ENCODE data around the gene KRT6C.
A peak's percentile ranks its signal among the peaks of the same experiment; 100 is the strongest.
"Not testable (repeated sequence)": the region's sequence is repeated elsewhere in the genome, so short reads cannot be mapped to it uniquely, and the experiment has no call there.

KRT6C gene

GRCh38 chr12:52499806-52500560, 26.4 kb upstream of the KRT6C start:
- Histone ChIP-seq H3K27me3 (ENCODE audit: insufficient read depth, low read length) (no peaks in the 10 kb centered on the region), H3K4me1 (ENCODE audit: control insufficient read depth, insufficient read depth, low read length, unreplicated experiment) (peaks cover 69% of the 10 kb centered on the region), H3K36me3 (ENCODE audit: insufficient read depth, low read length) (peaks cover 4% of the 10 kb centered on the region; the same call in 1 of the 2 replicates), H2AFZ (ENCODE audit: low read length, unreplicated experiment) (peak overlapping the region; percentile 8), H3K27ac (ENCODE audit: low read depth, low read length) (peak overlapping the region; percentile 97), H3K79me2 (ENCODE audit: control insufficient read depth, insufficient read depth, low read length, unreplicated experiment) (no peaks in the 10 kb centered on the region), H3K4me3 (ENCODE audit: low read depth, low read length) (peak overlapping the region; percentile 41)

- H3K36me3 ChIP-seq (ENCODE audit: insufficient read depth, low read length): peaks cover 4% of the 10 kb centered on the region; the same call in 1 of the 2 replicates
- peak overlapping the region; percentile 97 for H3K27ac ChIP-seq (ENCODE audit: low read depth, low read length)
- peaks cover 80% of the 10 kb centered on the region for H3K4me1 ChIP-seq (ENCODE audit: control insufficient read depth, insufficient read depth, low read length, unreplicated experiment)
- no peak overlapping the region for H3K4me3 ChIP-seq (ENCODE audit: low read depth, low read length)
- no peaks in the 10 kb centered on the region for H3K79me2 ChIP-seq (ENCODE audit: control insufficient read depth, insufficient read depth, low read length, unreplicated experiment)
- no peak overlapping the region for H2AFZ ChIP-seq (ENCODE audit: low read length, unreplicated experiment)
- H3K27me3 ChIP-seq (ENCODE audit: insufficient read depth, low read length): no peaks in the 10 kb centered on the region
These were observed 25.3 kb upstream of the KRT6C start for GRCh38 chr12:52498946-52499345.

DNA sequence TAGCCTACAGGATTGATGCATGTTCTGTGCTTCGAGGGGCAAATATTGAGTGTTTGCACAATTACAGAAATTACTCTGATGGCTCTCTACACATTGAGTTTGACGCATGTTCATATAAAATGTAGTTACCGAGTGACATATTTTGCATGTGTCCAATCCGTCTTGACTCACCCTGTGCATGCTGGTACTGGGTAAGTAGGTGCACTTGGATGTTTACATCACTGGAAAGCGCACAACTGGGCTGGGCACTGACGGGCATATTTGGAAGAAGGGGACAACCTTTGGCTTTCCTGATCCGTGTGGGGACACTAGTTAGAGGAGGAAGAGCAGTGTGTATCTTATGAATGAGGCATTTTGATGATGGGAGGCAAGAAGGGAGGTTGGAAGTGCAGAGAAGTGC, 24.4 kb upstream of the KRT6C start:
- Histone ChIP-seq H3K4me3 (ENCODE audit: low read depth, low read length) (no peak overlapping the region), H3K36me3 (ENCODE audit: insufficient read depth, low read length) (peaks cover 4% of the 10 kb centered on the region; the same call in 1 of the 2 replicates), H2AFZ (ENCODE audit: low read length, unreplicated experiment) (no peak overlapping the region), H3K27me3 (ENCODE audit: insufficient read depth, low read length) (no peaks in the 10 kb centered on the region), H3K79me2 (ENCODE audit: control insufficient read depth, insufficient read depth, low read length, unreplicated experiment) (no peaks in the 10 kb centered on the region), H3K27ac (ENCODE audit: low read depth, low read length) (peak overlapping the region; percentile 97; the same call in 1 of the 2 replicates), H3K4me1 (ENCODE audit: control insufficient read depth, insufficient read depth, low read length, unreplicated experiment) (peaks cover 89% of the 10 kb centered on the region)

DNA sequence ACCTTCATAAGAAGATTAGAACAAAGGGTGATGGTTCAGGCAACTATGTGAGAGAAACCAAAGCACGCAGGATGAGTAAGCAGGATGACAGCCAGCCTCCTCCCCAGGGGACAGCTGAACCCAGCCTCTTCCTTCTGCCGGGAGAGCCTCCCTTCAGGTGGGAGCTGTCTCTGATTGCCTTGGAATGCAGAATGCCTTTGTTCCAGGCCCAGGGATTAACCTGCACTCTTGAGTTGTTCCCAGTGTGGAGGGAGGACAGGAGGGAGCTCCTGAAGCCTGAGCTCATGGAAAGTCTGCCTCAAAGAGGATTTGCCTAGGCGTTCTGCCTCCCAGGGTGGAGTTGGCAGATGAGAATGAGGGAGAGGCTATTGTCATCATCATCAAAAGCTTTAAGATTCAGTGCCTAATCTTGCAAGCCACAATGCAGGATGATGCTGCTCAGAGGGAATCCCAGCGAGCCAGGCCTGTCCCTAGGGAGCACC, 23.0 kb upstream of the KRT6C start:
- Histone ChIP-seq H3K27ac (ENCODE audit: low read depth, low read length) (peak overlapping the region; percentile 98), H3K27me3 (ENCODE audit: insufficient read depth, low read length) (no peaks in the 10 kb centered on the region), H3K4me3 (ENCODE audit: low read depth, low read length) (peak overlapping the region; percentile 35; the same call in 1 of the 2 replicates), H2AFZ (ENCODE audit: low read length, unreplicated experiment) (no peak overlapping the region), H3K79me2 (ENCODE audit: control insufficient read depth, insufficient read depth, low read length, unreplicated experiment) (no peaks in the 10 kb centered on the region), H3K4me1 (ENCODE audit: control insufficient read depth, insufficient read depth, low read length, unreplicated experiment) (peaks cover 84% of the 10 kb centered on the region), H3K36me3 (ENCODE audit: insufficient read depth, low read length) (no peaks in the 10 kb centered on the region)

DNA sequence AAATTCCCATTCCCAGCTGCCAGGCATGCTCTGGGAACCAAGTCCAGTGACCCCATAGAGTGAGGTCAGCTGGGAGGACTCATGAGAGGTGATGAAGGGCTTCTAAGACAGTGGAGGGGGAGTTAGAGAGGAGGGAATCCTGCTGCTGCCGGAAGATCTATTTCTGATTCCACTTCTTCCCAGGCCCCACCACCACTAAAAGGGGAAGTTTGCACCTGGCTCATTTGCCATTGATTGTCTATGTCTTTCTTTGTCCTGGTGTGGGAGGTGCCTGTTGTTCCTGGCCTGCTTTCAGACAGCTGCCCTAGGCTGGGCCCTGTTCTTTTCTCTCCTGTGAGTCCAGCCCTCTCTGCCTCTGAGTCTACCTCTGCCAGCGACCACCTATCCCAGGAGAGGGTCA, 22.4 kb upstream of the KRT6C start:
- H3K4me3 ChIP-seq (ENCODE audit: low read depth, low read length): peak overlapping the region; percentile 35; the same call in 1 of the 2 replicates
- H2AFZ ChIP-seq (ENCODE audit: low read length, unreplicated experiment): no peak overlapping the region
- H3K36me3 ChIP-seq (ENCODE audit: insufficient read depth, low read length): no peaks in the 10 kb centered on the region
- H3K4me1 ChIP-seq (ENCODE audit: control insufficient read depth, insufficient read depth, low read length, unreplicated experiment): peaks cover 78% of the 10 kb centered on the region
- no peaks in the 10 kb centered on the region for H3K79me2 ChIP-seq (ENCODE audit: control insufficient read depth, insufficient read depth, low read length, unreplicated experiment)
- peak overlapping the region; percentile 98 for H3K27ac ChIP-seq (ENCODE audit: low read depth, low read length)
- no peaks in the 10 kb centered on the region for H3K27me3 ChIP-seq (ENCODE audit: insufficient read depth, low read length)

DNA sequence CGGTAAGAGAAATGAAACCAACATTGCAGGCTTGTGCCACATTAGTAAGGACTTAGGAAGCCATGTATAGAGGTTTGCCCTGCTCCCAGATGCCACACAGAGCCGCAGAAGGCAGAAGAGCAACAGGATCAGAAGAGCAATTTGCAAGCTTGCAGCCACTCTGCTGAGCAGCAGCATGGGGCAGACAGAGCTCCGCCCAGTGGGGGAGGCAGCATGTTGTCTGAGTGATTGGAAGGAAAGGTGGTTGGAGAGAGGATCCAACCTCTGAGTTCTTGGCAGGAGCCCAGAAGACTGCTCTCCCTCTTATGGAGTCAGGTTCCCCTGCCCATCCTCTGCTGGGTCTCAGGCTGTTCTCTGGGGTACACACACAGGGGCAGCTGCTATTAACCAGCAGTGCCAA, 21.8 kb upstream of the KRT6C start:
- H3K4me1 ChIP-seq (ENCODE audit: control insufficient read depth, insufficient read depth, low read length, unreplicated experiment): peaks cover 72% of the 10 kb centered on the region
- peak overlapping the region; percentile 98 for H3K27ac ChIP-seq (ENCODE audit: low read depth, low read length)
- H2AFZ ChIP-seq (ENCODE audit: low read length, unreplicated experiment): peak overlapping the region; percentile 1
- no peaks in the 10 kb centered on the region for H3K79me2 ChIP-seq (ENCODE audit: control insufficient read depth, insufficient read depth, low read length, unreplicated experiment)
- no peaks in the 10 kb centered on the region for H3K36me3 ChIP-seq (ENCODE audit: insufficient read depth, low read length)
- H3K4me3 ChIP-seq (ENCODE audit: low read depth, low read length): peak overlapping the region; percentile 1; the same call in 1 of the 2 replicates
- no peaks in the 10 kb centered on the region for H3K27me3 ChIP-seq (ENCODE audit: insufficient read depth, low read length)

DNA sequence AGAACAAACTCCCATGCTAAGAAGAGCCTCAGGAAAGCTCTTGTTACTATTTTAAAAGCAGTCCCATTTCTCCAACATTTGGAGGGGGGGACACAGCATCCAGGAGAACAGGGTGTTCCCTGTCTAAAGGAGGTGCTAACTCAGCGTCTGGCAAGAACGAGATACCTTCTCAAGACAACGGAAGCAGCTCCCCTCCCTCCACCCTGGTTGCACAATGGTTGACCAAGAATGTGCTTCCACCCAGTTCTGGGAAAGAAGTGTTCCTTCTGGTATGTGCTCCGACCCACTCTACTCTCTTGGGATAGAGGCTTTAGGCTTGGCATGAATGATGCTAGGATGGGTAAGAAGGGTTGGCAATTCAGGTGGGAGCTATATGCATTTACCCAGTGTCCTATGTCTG, 20.9 kb upstream of the KRT6C start:
- Histone ChIP-seq H3K4me3 (ENCODE audit: low read depth, low read length) (peak overlapping the region; percentile 4; the same call in 1 of the 2 replicates), H3K4me1 (ENCODE audit: control insufficient read depth, insufficient read depth, low read length, unreplicated experiment) (peaks cover 63% of the 10 kb centered on the region), H3K27ac (ENCODE audit: low read depth, low read length) (peak overlapping the region; percentile 98), H2AFZ (ENCODE audit: low read length, unreplicated experiment) (no peak overlapping the region), H3K79me2 (ENCODE audit: control insufficient read depth, insufficient read depth, low read length, unreplicated experiment) (no peaks in the 10 kb centered on the region), H3K36me3 (ENCODE audit: insufficient read depth, low read length) (no peaks in the 10 kb centered on the region), H3K27me3 (ENCODE audit: insufficient read depth, low read length) (no peaks in the 10 kb centered on the region)

GRCh38 chr12:52494100-52494499, 20.5 kb upstream of the KRT6C start:
- no peaks in the 10 kb centered on the region for H3K36me3 ChIP-seq (ENCODE audit: insufficient read depth, low read length)
- no peak overlapping the region for H2AFZ ChIP-seq (ENCODE audit: low read length, unreplicated experiment)
- H3K27ac ChIP-seq (ENCODE audit: low read depth, low read length): peak overlapping the region; percentile 98
- H3K79me2 ChIP-seq (ENCODE audit: control insufficient read depth, insufficient read depth, low read length, unreplicated experiment): no peaks in the 10 kb centered on the region
- no peaks in the 10 kb centered on the region for H3K27me3 ChIP-seq (ENCODE audit: insufficient read depth, low read length)
- peak overlapping the region; percentile 4; the same call in 1 of the 2 replicates for H3K4me3 ChIP-seq (ENCODE audit: low read depth, low read length)
- peaks cover 60% of the 10 kb centered on the region for H3K4me1 ChIP-seq (ENCODE audit: control insufficient read depth, insufficient read depth, low read length, unreplicated experiment)

GRCh38 chr12:52493172-52493571, 19.6 kb upstream of the KRT6C start, which contains the start of gene KRT6A:
KRT6A (minus strand) TSS chr12:52493257; CDS start chr12:52493188, 69 bp downstream.
- peak within 1 kb of the TSS; percentile 98 for H3K27ac ChIP-seq (ENCODE audit: low read depth, low read length)
- no peak within 1 kb of the TSS for H3K4me3 ChIP-seq (ENCODE audit: low read depth, low read length)

DNA sequence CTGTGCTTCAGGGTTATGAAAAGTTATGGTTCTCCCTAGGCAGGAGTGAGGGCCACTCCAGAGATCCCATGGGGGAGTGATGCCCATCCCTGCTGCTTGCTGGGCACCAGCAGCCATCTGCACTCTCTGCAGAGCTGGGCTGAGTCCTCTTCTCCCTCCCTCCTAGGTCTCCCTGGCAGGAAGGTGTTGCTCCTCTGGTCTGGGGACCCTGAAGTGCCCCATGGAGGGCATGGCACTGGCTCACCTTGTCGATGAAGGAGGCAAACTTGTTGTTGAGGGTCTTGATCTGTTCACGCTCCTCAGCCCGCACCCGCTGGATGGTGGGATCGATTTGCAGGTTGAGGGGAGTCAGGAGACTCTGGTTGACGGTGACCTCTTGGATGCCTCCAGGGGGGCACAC, 18.8 kb upstream of the KRT6C start:
- peaks cover 45% of the 10 kb centered on the region for H3K4me1 ChIP-seq (ENCODE audit: control insufficient read depth, insufficient read depth, low read length, unreplicated experiment)
- not testable (repeated sequence) for H3K4me3 ChIP-seq (ENCODE audit: low read depth, low read length); H3K79me2 ChIP-seq (ENCODE audit: control insufficient read depth, insufficient read depth, low read length, unreplicated experiment); H3K36me3 ChIP-seq (ENCODE audit: insufficient read depth, low read length); H2AFZ ChIP-seq (ENCODE audit: low read length, unreplicated experiment); H3K27ac ChIP-seq (ENCODE audit: low read depth, low read length); H3K27me3 ChIP-seq (ENCODE audit: insufficient read depth, low read length)

More at GRCh38 chr12:52493172-52493571, 19.6 kb upstream of the KRT6C start, which contains the start of gene KRT6A:
- H3K36me3 ChIP-seq (ENCODE audit: insufficient read depth, low read length): no peaks in the 10 kb centered on the region
- H3K79me2 ChIP-seq (ENCODE audit: control insufficient read depth, insufficient read depth, low read length, unreplicated experiment): no peaks in the 10 kb centered on the region
- no peaks in the 10 kb centered on the region for H3K27me3 ChIP-seq (ENCODE audit: insufficient read depth, low read length)
- H3K4me1 ChIP-seq (ENCODE audit: control insufficient read depth, insufficient read depth, low read length, unreplicated experiment): peaks cover 50% of the 10 kb centered on the region
- no peak within 1 kb of the TSS for H2AFZ ChIP-seq (ENCODE audit: low read length, unreplicated experiment)

DNA sequence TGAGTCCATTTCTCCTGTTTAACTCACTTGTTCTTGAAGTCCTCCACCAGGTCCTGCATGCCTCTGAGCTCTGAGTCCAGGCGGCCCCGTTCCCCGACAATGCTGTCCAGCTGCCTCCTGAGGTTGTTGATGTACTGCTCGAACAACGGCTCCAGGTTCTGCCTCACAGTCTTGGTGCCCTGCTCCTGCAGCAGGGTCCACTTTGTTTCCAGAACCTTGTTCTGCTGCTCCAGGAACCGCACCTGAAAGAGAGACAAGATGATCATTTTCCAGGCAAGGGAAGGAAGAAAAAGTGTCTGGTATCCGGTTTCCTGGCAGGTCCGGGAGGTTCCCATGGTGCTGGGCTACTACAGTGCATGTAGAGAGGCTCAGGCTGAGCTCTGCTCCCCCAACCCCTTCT, 17.9 kb upstream of the KRT6C start:
- peaks cover 36% of the 10 kb centered on the region for H3K4me1 ChIP-seq (ENCODE audit: control insufficient read depth, insufficient read depth, low read length, unreplicated experiment)
- H3K27me3 ChIP-seq (ENCODE audit: insufficient read depth, low read length); H3K79me2 ChIP-seq (ENCODE audit: control insufficient read depth, insufficient read depth, low read length, unreplicated experiment); H3K36me3 ChIP-seq (ENCODE audit: insufficient read depth, low read length); H2AFZ ChIP-seq (ENCODE audit: low read length, unreplicated experiment); H3K27ac ChIP-seq (ENCODE audit: low read depth, low read length); H3K4me3 ChIP-seq (ENCODE audit: low read depth, low read length): not testable (repeated sequence)

All from ACC112 (cell line).